ENCODE measurements around the gene TMEM43. TPM values are rescaled to one million over a fixed set of nuclear protein-coding genes. Genes with fewer than 3 reads are reported as not detected.
A peak's percentile ranks its signal among the peaks of the same experiment; 100 is the strongest.

TMEM43 gene
- total and polyA plus RNA-seq, 2 of the 13 experiments (the other 11 are each of a cell fraction or from before 2014, with no cell fraction given) = 48.9 to 50.5 TPM

DNA sequence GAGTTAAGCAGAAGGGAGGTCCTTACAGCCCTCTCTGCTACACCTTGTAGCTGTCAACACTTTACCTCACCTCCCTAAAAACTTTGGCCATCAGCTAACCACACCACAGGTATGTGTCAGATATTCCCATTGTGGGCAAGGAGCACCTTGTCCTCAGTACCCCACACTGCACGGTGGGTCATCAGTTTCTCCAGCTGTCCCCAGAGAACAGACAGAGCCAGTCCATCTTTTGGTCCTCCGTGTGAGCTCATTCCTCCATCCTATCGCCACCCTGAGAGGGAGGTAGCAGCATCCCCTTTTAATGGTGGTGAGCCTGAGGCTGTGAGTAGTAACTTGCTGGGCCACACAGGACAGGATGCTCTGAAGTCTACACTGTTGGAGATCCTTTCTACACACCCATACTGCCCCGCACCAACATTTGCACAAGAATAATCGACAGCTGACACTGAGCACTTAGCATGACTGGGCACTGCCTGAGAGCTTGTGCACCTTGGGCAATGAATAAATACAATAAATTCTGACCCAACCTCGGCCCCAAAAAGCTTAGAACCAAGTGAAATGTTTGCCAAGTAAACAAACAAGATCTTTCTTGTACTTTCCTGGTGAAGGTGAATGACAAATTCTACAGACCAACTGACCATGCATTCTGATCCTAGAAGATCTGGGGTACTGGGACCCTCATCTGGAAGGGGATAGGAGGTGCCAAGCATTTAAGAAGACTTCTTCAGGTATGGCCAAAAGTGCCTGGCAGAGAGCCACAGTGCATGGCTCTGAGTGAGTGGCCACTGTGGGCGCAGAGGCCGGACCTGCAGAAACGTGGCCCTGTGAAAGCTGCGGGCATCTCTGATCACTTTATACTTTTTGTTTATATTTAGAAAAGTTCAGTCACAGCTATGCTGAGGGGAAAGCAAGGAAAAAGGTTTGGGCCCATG, 7.1 kb upstream of the TMEM43 start:
- no peak for TF ChIP-seq SALL2 (CRISPR knock-in tag; IDR thresholded peaks at IDR 0.05)
- no peak for TF ChIP-seq MED8 (CRISPR knock-in tag; IDR thresholded peaks at IDR 0.05; ENCODE audit: insufficient replicate concordance)
- no peak for TF ChIP-seq ZNF33A (CRISPR knock-in tag; IDR thresholded peaks at IDR 0.05; ENCODE audit: borderline replicate concordance)
- Histone ChIP-seq H2AFZ (ENCODE audit: low read length) (no peak overlapping the region), H3K79me2 (ENCODE audit: insufficient read depth, low read length) (peaks cover 16% of the 10 kb centered on the region), H3K4me1 (ENCODE audit: insufficient read depth, low read length) (peaks cover 71% of the 10 kb centered on the region), H3K36me3 (replicated peaks in 1 of 2; ENCODE audit: control insufficient read depth in 1 of 2, insufficient read depth in 2 of 2, low read length in 2 of 2) (peaks cover 11 to 36% of the 10 kb centered on the region in 2 experiments), H3K4me3 (replicated peaks in 1 of 3; ENCODE audit: insufficient read depth in 1 of 3, low read depth in 2 of 3, low read length in 3 of 3) (peak overlapping the region in 1 of 3 experiments; percentile 47; a peak in 2 of 6 replicates), H3K4me2 (ENCODE audit: low read depth, low read length) (peak overlapping the region; percentile 71), H3K9me3 (ENCODE audit: low read length) (no peaks in the 10 kb centered on the region), H3K27me3 (ENCODE audit: control insufficient read depth in 1 of 2, insufficient read depth in 2 of 2, low read length in 2 of 2) (no peaks in the 10 kb centered on the region), H3K9ac (ENCODE audit: insufficient read depth, low read depth, low read length) (peak overlapping the region; percentile 57; the same call in 1 of the 2 replicates), H4K20me1 (ENCODE audit: insufficient read depth, low read length) (no peaks in the 10 kb centered on the region), H3K27ac (ENCODE audit: extremely low read length, insufficient read depth, low read length) (peak overlapping the region; percentile 81)
- no TSS peak for BruUV-seq (replicated peaks)
- CTCF ChIA-PET (ENCODE audit: low intra/inter-chr PET ratio, low total read pairs) = no interaction called here
- POLR2A ChIA-PET = interaction anchor here (1.9 to 3.3 kb wide), 2 partner anchors 26 to 60 kb away, joined by 5 to 21 read pairs; partner anchors contain the start of genes LSM3 and XPC
- no peak for DNase-seq (ENCODE audit: low spot score)
- in situ Hi-C loops (cut with HindIII; ENCODE audit: extremely low pct_ligation_motif_present, low pct_unique_long_range_greater_than_20kb) (loop anchor here (5.0 kb wide), 1 partner anchor 220 kb away; no protein-coding TSS in a partner anchor), intact Hi-C loops (cut with micrococcal nuclease; ENCODE audit: unreplicated experiment) (loop anchor here (1.0 to 2.0 kb wide), 2 partner anchors 61 to 222 kb away; partner anchors contain the start of genes LSM3 and XPC)
- WGBS (ENCODE audit: low lambda C conversion rate) = 70% methylated on average over 10 of the region's 10 CpGs
- no peak for ATAC-seq
- no peak for FAIRE-seq
